WI38 (cell line): Measurements from ENCODE around the gene PXDN.

Experiments used
- H3K4me3 ChIP-seq: 2 replicates; pipeline ENCODE4 v1.5.1; 2011; ENCODE audit warnings: low read depth, mild to moderate bottlenecking, control low read depth, low read length
- TF ChIP-seq, protein P1 (sequence below): IDR thresholded peaks from 2 replicates; pipeline ENCODE4 v1.5.1; 2012; ENCODE audit warnings: low read depth, mild to moderate bottlenecking, control low read depth, low read length

The PXDN gene

DNA sequence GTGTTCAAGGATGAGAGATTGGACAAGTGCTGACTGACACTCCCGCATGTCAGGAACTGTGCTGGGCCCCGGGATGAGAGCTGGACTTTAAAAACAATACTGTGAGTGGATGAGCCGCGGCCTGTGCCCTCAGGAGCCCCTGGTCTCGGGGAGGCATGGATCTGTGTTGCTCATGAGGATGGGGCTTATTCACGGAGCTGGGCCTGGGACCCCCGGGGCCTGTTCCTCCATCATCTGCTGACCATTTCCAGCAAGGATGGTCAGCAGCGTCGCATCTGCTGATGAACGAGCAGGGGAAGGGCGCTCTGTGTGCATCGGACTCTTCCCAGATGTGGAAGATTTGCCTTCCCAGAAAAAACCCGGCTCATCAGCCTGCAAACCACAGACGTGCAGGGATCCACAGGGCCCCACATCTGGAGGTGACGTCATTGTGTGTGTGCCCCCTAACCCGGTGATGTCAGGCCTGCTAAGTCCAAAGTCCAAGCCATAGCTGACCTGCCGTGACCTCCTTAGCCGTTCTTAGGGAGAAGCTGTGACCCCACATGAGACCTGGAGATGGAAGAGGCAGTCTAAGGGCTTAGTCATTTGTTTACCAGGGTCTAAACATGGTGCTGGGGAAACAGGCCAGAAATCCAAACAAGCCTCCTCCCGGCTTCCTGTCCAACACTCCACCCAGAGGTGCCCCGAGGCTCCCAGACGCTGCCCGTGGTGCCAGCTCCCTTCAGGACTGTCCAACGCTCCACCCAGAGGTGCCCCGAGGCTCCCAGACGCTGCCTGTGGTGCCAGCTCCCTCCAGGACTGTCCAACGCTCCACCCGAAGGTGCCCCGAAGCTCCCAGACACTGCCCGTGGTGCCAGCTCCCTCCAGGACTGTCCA lies 143.9 kb downstream of the PXDN start:
- no peak overlapping the region for H3K4me3 ChIP-seq
- TF ChIP-seq, protein P1, sequence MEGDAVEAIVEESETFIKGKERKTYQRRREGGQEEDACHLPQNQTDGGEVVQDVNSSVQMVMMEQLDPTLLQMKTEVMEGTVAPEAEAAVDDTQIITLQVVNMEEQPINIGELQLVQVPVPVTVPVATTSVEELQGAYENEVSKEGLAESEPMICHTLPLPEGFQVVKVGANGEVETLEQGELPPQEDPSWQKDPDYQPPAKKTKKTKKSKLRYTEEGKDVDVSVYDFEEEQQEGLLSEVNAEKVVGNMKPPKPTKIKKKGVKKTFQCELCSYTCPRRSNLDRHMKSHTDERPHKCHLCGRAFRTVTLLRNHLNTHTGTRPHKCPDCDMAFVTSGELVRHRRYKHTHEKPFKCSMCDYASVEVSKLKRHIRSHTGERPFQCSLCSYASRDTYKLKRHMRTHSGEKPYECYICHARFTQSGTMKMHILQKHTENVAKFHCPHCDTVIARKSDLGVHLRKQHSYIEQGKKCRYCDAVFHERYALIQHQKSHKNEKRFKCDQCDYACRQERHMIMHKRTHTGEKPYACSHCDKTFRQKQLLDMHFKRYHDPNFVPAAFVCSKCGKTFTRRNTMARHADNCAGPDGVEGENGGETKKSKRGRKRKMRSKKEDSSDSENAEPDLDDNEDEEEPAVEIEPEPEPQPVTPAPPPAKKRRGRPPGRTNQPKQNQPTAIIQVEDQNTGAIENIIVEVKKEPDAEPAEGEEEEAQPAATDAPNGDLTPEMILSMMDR = no peak

DNA sequence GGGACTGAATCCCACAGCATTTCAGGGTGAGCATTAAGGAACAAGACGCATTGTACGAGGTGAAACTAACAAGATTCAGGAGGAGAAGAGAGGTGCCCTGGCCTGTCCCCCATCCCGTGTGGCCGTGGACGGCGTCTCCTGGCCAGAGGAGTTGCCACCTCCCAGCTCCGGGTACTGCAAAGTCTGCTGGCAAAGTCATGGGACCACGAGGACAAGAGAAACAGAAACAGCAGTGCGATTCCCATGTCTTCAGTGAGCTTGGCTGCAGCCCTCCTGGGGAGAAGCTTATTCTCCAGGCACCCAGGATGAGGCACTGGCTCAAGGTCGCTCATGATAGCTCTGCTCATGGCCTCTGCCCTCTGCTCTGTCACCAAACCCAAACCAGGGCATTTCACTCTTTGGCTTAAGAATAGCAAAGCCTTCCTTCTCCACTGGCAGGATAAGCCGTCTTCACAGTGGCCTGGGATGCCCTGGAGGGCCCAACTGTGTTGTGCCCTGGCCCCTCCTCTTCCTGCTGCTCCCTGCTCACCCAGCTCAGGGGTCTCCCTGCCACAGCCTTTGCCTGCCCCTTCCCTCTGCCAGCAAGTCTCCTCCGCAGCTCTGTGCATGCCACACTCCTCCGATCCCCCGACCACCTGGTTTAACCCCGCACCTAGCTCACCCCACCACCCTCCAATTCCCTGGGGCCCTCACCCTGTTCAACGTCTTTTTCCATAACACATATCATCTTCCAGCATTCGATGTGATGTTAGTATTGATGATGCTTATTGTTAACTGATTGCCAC lies 144.8 kb downstream of the PXDN start:
- TF ChIP-seq, protein P1 = no peak
- H3K4me3 ChIP-seq = no peak overlapping the region

DNA sequence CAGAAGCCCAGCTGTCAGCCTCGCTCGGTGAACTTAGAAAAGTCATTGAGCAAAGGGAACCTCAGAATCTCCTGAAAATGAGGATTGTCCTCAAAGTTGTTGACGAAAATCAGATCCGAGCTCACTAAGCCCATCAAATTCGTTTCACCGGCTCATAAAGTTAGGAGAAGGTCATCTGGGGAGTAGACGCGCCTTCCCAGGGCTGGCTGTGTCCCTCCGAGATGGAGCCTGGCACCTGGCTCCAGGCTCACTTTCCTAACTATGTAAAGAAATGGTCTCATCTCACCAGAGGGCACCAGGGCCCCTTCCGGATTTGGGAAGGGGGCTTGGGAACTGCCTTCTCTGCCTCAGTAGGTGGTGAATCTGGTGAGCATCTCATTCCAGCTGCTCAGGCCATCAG lies 145.5 kb downstream of the PXDN start:
- no peak overlapping the region for H3K4me3 ChIP-seq
- TF ChIP-seq, protein P1 = no peak

DNA sequence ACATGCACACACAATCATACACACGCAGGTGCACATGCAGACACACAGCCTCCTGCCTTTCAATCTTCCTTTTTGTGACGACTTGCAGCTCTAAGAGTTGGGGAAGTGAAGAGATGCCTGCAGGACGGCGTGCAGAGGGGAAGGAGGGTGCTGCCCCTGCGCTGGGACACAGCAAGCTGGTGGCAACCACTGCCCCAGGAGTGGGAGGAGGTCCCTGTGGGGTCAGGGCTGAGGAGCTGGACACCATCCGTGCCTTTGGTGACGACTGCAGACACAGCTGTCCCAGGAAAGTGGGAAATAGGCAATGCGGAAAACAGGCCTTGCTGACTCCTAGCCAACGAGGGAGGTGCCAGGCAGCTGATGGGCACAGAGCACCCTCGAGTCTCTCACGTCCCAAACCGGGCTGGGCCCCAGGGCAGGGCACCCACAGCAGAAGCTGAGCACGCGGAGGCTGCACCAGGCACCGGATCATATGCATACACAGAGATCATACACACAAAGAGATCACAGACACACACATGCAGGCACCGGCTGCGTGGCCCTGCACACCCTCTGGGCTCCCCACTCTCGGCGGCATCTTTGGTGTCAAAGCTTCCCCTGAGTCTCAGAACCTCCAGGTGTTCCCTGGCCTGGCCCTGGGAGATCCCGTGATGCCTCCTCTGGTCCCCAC lies 146.1 kb downstream of the PXDN start:
- no peak overlapping the region for H3K4me3 ChIP-seq
- TF ChIP-seq, protein P1 = no peak

DNA sequence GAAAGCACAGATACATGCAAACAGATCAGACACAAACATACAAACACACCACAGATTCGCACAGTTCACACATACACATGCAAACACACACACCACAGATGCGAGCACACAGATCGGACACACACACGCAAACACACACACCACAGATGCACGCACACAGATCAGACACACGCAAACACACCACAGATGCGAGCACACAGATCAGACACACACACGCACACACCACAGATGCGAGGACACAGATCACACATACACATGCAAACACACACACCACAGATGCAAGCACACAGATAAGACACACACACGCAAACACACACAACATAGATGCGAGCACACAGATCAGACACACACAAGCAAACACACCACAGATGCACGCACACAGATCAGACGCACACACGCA lies 149.0 kb downstream of the PXDN start:
- TF ChIP-seq, protein P1 = no peak
- no peak overlapping the region for H3K4me3 ChIP-seq

DNA sequence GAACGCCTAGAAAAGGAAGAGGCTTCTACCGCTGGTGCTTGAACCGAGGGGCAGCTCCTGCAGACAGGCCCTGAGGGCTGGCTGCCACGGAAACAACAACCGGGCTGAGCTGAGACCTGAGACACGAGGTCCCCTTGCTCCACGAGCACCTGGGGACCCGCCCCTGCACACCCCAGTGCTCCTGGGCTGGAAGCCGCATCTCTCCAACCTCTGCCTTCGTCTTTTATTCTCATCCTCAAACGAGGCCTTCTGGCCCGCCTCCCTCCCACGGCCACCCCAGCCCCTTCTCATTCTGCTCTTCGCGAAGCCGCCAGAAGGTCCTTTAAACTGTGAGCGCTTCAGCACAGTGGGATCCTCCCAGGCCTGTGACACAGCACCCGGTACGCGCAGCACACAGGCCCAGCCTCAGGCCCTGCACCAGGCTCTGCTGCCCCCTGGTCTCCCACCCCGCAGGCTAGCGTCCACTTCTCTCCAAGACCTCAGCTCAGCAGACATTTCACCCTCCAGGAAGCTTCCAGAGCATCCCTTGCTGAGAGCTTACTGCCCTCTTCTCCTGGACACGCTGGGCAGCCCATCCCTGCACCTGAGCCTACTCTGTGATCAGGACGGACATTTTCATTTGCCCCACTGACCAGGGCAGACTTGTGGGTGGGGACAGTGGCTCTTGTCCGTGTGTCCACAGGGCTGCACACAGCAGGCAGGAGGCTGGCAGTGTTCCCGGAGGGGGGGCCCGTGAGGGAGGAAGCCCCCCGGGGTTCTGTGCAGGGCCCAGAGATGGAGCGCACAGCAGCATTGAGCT lies 149.7 kb downstream of the PXDN start:
- no peak overlapping the region for H3K4me3 ChIP-seq
- TF ChIP-seq, protein P1 = no peak
